HL-60 (cell line): ENCODE results near the gene ASB9.

ENCODE experiments used
- DNase-seq, 2 experiments: peaks; one replicate each; pipeline ENCODE4 v3.0.0-alpha.2; 2010 to 2020; ENCODE audit warnings: low read depth in 1 of 2, low spot score in 1 of 2
- H3K27ac ChIP-seq: fragments of 250-450 bp; sonication (Bioruptor Pico); replicated peaks from 2 replicates; pipeline ENCODE4 v1.5.1; 2020; ENCODE audit warnings: mild to moderate bottlenecking, moderate library complexity
- H3K27me3 ChIP-seq: fragments of 250-450 bp; sonication (Bioruptor Pico); 2 replicates; pipeline ENCODE4 v1.5.1; 2021; ENCODE audit warnings: mild to moderate bottlenecking, moderate library complexity; ENCODE audit not compliant: insufficient read depth, poor library complexity, severe bottlenecking
- H3K4me3 ChIP-seq: replicated peaks from 2 replicates; pipeline ENCODE4 v1.5.1; 2011; ENCODE audit warnings: mild to moderate bottlenecking, control low read depth, low read length; ENCODE audit not compliant: insufficient read depth
- CTCF ChIP-seq: IDR thresholded peaks from one replicate; pipeline ENCODE4 v1.5.1; 2011; ENCODE audit warnings: low read length, control low read depth, inconsistent platforms; ENCODE audit not compliant: insufficient read depth
- GABPA ChIP-seq: IDR thresholded peaks from 2 replicates; pipeline ENCODE4 v1.6.1; 2012; ENCODE audit warnings: low read depth
- POLR2AphosphoS5 ChIP-seq: IDR thresholded peaks from 2 replicates; pipeline ENCODE4 v1.6.1; 2012; ENCODE audit warnings: low read depth
- REST ChIP-seq: IDR thresholded peaks from 2 replicates; pipeline ENCODE4 v1.6.1; 2012; ENCODE audit warnings: low read depth; ENCODE audit not compliant: insufficient replicate concordance
- SPI1 ChIP-seq: IDR thresholded peaks from 2 replicates; pipeline ENCODE4 v1.6.1; 2012; ENCODE audit warnings: low read depth, mild to moderate bottlenecking, borderline replicate concordance

ASB9 gene

GRCh38 chrX:15242899-15243555 is 26.9 kb downstream of the ASB9 start:
- no peak overlapping the region for H3K27ac ChIP-seq
- H3K4me3 ChIP-seq, result no peak overlapping the region
- TF ChIP-seq GABPA, result no peak
- TF ChIP-seq SPI1, result no peak
- TF ChIP-seq CTCF, result peak; percentile 1
- TF ChIP-seq POLR2AphosphoS5, result no peak
- no peak for TF ChIP-seq REST
- H3K27me3 ChIP-seq, result no peaks in the 10 kb centered on the region
- DNase-seq, result peak in 1 of 2 experiments; percentile 2

DNA sequence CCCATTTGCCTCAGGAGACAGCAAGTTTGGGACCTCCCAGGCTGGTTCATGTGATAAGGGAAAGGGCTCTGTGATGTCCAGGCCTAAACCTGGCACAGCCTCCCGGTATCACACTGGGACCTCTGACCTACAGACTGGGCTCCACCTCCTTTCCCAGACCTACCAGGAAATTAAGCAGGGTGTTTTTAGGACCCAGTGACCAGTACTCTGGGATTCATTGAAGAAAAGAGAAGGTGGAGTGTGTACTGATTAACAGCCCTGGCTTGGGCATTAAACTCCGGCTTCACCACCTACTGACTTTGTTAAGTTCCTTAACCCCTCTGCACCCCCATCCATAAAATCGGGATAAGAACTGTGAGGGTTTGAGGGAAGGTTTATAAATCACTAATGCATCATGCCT is 28.6 kb downstream of the ASB9 start:
- no peaks in the 10 kb centered on the region for H3K27me3 ChIP-seq
- DNase-seq, result no peak
- no peak overlapping the region for H3K4me3 ChIP-seq
- no peak overlapping the region for H3K27ac ChIP-seq
- no peak for TF ChIP-seq SPI1
- no peak for TF ChIP-seq CTCF
- no peak for TF ChIP-seq POLR2AphosphoS5
- TF ChIP-seq GABPA, result no peak
- TF ChIP-seq REST, result no peak

DNA sequence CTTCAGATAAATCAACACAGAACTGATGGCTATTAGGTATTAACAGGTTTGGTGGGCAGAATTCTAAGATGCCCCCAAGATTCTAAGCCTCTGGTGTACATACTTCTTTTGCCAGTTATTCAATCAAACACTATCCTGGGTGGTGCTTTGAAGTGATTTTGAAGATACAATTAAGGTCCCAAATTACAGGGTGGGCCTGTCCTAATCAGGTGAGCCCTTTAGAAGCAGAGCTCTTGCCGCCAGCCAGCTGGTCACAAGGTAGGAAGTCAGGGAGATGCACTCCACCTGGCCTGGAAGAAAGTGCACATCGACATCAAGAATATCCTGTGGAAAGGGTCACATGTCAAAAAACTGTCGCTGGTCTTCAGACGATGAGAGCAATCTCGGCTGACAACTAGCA is 29.5 kb downstream of the ASB9 start:
- H3K27me3 ChIP-seq, result no peaks in the 10 kb centered on the region
- H3K27ac ChIP-seq, result no peak overlapping the region
- no peak for DNase-seq
- H3K4me3 ChIP-seq, result no peak overlapping the region
- no peak for TF ChIP-seq REST
- no peak for TF ChIP-seq SPI1
- no peak for TF ChIP-seq CTCF
- TF ChIP-seq POLR2AphosphoS5, result no peak
- TF ChIP-seq GABPA, result no peak
